ENCODE results near the gene GRIK5. TPM values are rescaled to one million over a fixed set of nuclear protein-coding genes. Genes with fewer than 3 reads are reported as not detected.
A peak's percentile ranks its signal among the peaks of the same experiment; 100 is the strongest.

The GRIK5 gene
- total and polyA plus RNA-seq, 5 experiments from 2014 or later, result 0.25 to 0.34 TPM; not detected in 3

- Mint-ChIP-seq H3K27ac (no peak overlapping the region), H3K27me3 (no peaks in the 10 kb centered on the region), H3K36me3 (peaks cover 0 to 31% (median 11%) of the 10 kb centered on the region in 3 donors), H3K4me1 (no peaks in the 10 kb centered on the region), H3K9me3 (no peaks in the 10 kb centered on the region), H3K4me3 (no peak overlapping the region)
- ATAC-seq, result no peak
- POLR2A ChIA-PET, result no interaction called here
- DNase-seq, result no peak
Measured at GRCh38 chr19:41984961-41985360, 85.0 kb downstream of the GRIK5 start.

- POLR2A ChIA-PET, result no interaction called here
- no peak overlapping the region for H3K27ac Mint-ChIP-seq
- ATAC-seq, result no peak
- no peaks in the 10 kb centered on the region for H3K9me3 Mint-ChIP-seq
- no peaks in the 10 kb centered on the region for H3K27me3 Mint-ChIP-seq
- H3K4me3 Mint-ChIP-seq, result no peak overlapping the region
- H3K4me1 Mint-ChIP-seq, result no peaks in the 10 kb centered on the region
- DNase-seq, result peak in 1 of 10 donors; percentile 40
- H3K36me3 Mint-ChIP-seq, result peaks cover 0 to 30% (median 6%) of the 10 kb centered on the region in 3 donors
Measured at GRCh38 chr19:41981724-41982123, 88.3 kb downstream of the GRIK5 start.

GRCh38 chr19:41978470-41978869 is 91.5 kb downstream of the GRIK5 start:
- no peak for ATAC-seq
- H3K4me3 Mint-ChIP-seq, result no peak overlapping the region
- peaks cover 0 to 21% (median 3%) of the 10 kb centered on the region in 3 donors for H3K36me3 Mint-ChIP-seq
- POLR2A ChIA-PET, result no interaction called here
- H3K4me1 Mint-ChIP-seq, result no peaks in the 10 kb centered on the region
- DNase-seq, result no peak
- H3K27me3 Mint-ChIP-seq, result no peaks in the 10 kb centered on the region
- no peaks in the 10 kb centered on the region for H3K9me3 Mint-ChIP-seq
- H3K27ac Mint-ChIP-seq, result no peak overlapping the region

- peaks cover 0 to 21% (median 3%) of the 10 kb centered on the region in 3 donors for H3K36me3 Mint-ChIP-seq
- H3K4me3 Mint-ChIP-seq, result no peak overlapping the region
- H3K4me1 Mint-ChIP-seq, result peaks cover 0 to 1% (median 0%) of the 10 kb centered on the region in 4 donors
- ATAC-seq, result no peak
- H3K9me3 Mint-ChIP-seq, result no peaks in the 10 kb centered on the region
- no peaks in the 10 kb centered on the region for H3K27me3 Mint-ChIP-seq
- POLR2A ChIA-PET, result no interaction called here
- DNase-seq, result no peak
- H3K27ac Mint-ChIP-seq, result no peak overlapping the region
Measured at GRCh38 chr19:41977916-41978315, 92.1 kb downstream of the GRIK5 start.

- H3K9me3 Mint-ChIP-seq, result no peaks in the 10 kb centered on the region
Measured at GRCh38 chr19:41974652-41975051, 95.4 kb downstream of the GRIK5 start.

GRCh38 chr19:41971363-41971762 is 98.6 kb downstream of the GRIK5 start:
- no peak for ATAC-seq

More at GRCh38 chr19:41974652-41975051, 95.4 kb downstream of the GRIK5 start:
- Mint-ChIP-seq H3K27ac (no peak overlapping the region), H3K27me3 (no peaks in the 10 kb centered on the region), H3K4me3 (no peak overlapping the region), H3K4me1 (peaks cover 0 to 3% (median 0%) of the 10 kb centered on the region in 4 donors), H3K36me3 (peaks cover 0 to 18% (median 4%) of the 10 kb centered on the region in 3 donors)
- DNase-seq (no peak), ATAC-seq (no peak)
- POLR2A ChIA-PET, result no interaction called here

GRCh38 chr19:41969772-41970458 is 100.1 kb downstream of the GRIK5 start:
- POLR2A ChIA-PET, result no interaction called here
- DNase-seq (no peak), ATAC-seq (no peak)
- Mint-ChIP-seq H3K36me3 (peaks cover 5 to 14% (median 8%) of the 10 kb centered on the region in 3 donors), H3K9me3 (no peaks in the 10 kb centered on the region), H3K4me1 (peaks cover 0 to 7% (median 3%) of the 10 kb centered on the region in 4 donors), H3K27me3 (no peaks in the 10 kb centered on the region), H3K27ac (no peak overlapping the region), H3K4me3 (no peak overlapping the region)

More at GRCh38 chr19:41971363-41971762, 98.6 kb downstream of the GRIK5 start:
- Mint-ChIP-seq H3K4me3 (no peak overlapping the region), H3K4me1 (peaks cover 0 to 3% (median 1%) of the 10 kb centered on the region in 4 donors), H3K9me3 (no peaks in the 10 kb centered on the region), H3K36me3 (peaks cover 5 to 14% (median 12%) of the 10 kb centered on the region in 3 donors), H3K27me3 (no peaks in the 10 kb centered on the region), H3K27ac (no peak overlapping the region)
- POLR2A ChIA-PET, result no interaction called here
- DNase-seq, result no peak

GRCh38 chr19:41968751-41969595 is 101.0 kb downstream of the GRIK5 start:
- no peaks in the 10 kb centered on the region for H3K9me3 Mint-ChIP-seq
- ATAC-seq (no peak), DNase-seq (no peak)
- peak overlapping the region in 1 of 10 donors; percentile 38 for H3K4me3 Mint-ChIP-seq
- peaks cover 0 to 8% (median 3%) of the 10 kb centered on the region in 4 donors for H3K4me1 Mint-ChIP-seq
- POLR2A ChIA-PET, result no interaction called here
- no peaks in the 10 kb centered on the region for H3K27me3 Mint-ChIP-seq
- peaks cover 5 to 14% (median 8%) of the 10 kb centered on the region in 3 donors for H3K36me3 Mint-ChIP-seq
- H3K27ac Mint-ChIP-seq, result no peak overlapping the region

GRCh38 chr19:41967054-41967783 is 102.8 kb downstream of the GRIK5 start:
- Mint-ChIP-seq H3K27ac (no peak overlapping the region), H3K4me1 (peaks cover 0 to 5% (median 3%) of the 10 kb centered on the region in 4 donors), H3K9me3 (no peaks in the 10 kb centered on the region), H3K4me3 (no peak overlapping the region), H3K27me3 (no peaks in the 10 kb centered on the region), H3K36me3 (peaks cover 5 to 14% (median 8%) of the 10 kb centered on the region in 3 donors)
- DNase-seq (no peak), ATAC-seq (no peak)
- POLR2A ChIA-PET, result no interaction called here

- Mint-ChIP-seq H3K4me1 (peaks cover 0 to 5% (median 3%) of the 10 kb centered on the region in 4 donors), H3K4me3 (no peak overlapping the region), H3K36me3 (peaks cover 3 to 10% (median 5%) of the 10 kb centered on the region in 3 donors), H3K27me3 (no peaks in the 10 kb centered on the region), H3K9me3 (no peaks in the 10 kb centered on the region), H3K27ac (no peak overlapping the region)
- ATAC-seq (no peak), DNase-seq (peak in 1 of 10 donors; percentile 10)
- POLR2A ChIA-PET, result interaction anchor here (0.6 to 0.7 kb wide), 3 partner anchors 88 to 110 kb away, joined by 3 read pairs; no protein-coding TSS in a partner anchor
Measured at GRCh38 chr19:41965106-41965505, 104.9 kb downstream of the GRIK5 start.

- H3K27me3 Mint-ChIP-seq, result no peaks in the 10 kb centered on the region
- ATAC-seq (no peak), DNase-seq (no peak)
- H3K36me3 Mint-ChIP-seq, result peaks cover 0 to 10% (median 0%) of the 10 kb centered on the region in 3 donors
- no peak overlapping the region for H3K27ac Mint-ChIP-seq
- H3K4me1 Mint-ChIP-seq, result peaks cover 16 to 23% (median 22%) of the 10 kb centered on the region in 4 donors
- POLR2A ChIA-PET, result interaction anchor here (0.6 to 0.7 kb wide), 2 partner anchors 49 to 116 kb away, joined by 3 to 4 read pairs; no protein-coding TSS in a partner anchor
- H3K9me3 Mint-ChIP-seq, result no peaks in the 10 kb centered on the region
- peak overlapping the region in 3 of 10 donors; percentile 29 to 58 (median 32) for H3K4me3 Mint-ChIP-seq
Measured at GRCh38 chr19:41960973-41961372, 109.0 kb downstream of the GRIK5 start.

Data from naive thymus-derived CD8-positive, alpha-beta T cell (primary cell).